WERI-Rb-1 (cell line): ENCODE data around the gene MBTPS1.

Source experiments
- DNase-seq: peaks from one replicate; pipeline ENCODE4 v3.0.0-alpha.2; 2020
- H3K27ac ChIP-seq: fragments of 250-450 bp; sonication (Bioruptor Pico); 2 replicates; pipeline ENCODE4 v1.5.1; 2020; ENCODE audit warnings: mild to moderate bottlenecking, moderate library complexity
- H3K27me3 ChIP-seq: fragments of 250-450 bp; sonication (Bioruptor Pico); 2 replicates; pipeline ENCODE4 v1.5.1; 2021; ENCODE audit warnings: mild to moderate bottlenecking, low read depth, moderate library complexity; ENCODE audit not compliant: insufficient read depth, severe bottlenecking
- H3K36me3 ChIP-seq: fragments of 250-450 bp; sonication (Bioruptor Pico); 2 replicates; pipeline ENCODE4 v1.5.1; 2020; ENCODE audit warnings: mild to moderate bottlenecking, moderate library complexity
- H3K4me3 ChIP-seq: 2 replicates; pipeline ENCODE4 v1.5.1; 2011; ENCODE audit warnings: low read depth, mild to moderate bottlenecking, control low read depth, low read length
- H3K9me3 ChIP-seq: fragments of 250-450 bp; sonication (Bioruptor Pico); 2 replicates; pipeline ENCODE4 v1.5.1; 2021; ENCODE audit warnings: mild to moderate bottlenecking, moderate library complexity; ENCODE audit not compliant: severe bottlenecking
- CTCF ChIP-seq: IDR thresholded peaks from 2 replicates; pipeline ENCODE4 v1.5.1; 2011; ENCODE audit warnings: low read depth, mild to moderate bottlenecking, control low read depth, inconsistent platforms, low read length

Gene MBTPS1

GRCh38 chr16:84041881-84042280, 74.9 kb downstream of the MBTPS1 start:
- no peaks in the 10 kb centered on the region for H3K36me3 ChIP-seq
- H3K27me3 ChIP-seq, result no peaks in the 10 kb centered on the region
- no peak overlapping the region for H3K4me3 ChIP-seq
- no peak for TF ChIP-seq CTCF
- H3K27ac ChIP-seq, result no peak overlapping the region
- no peaks in the 10 kb centered on the region for H3K9me3 ChIP-seq
- no peak for DNase-seq

GRCh38 chr16:84040823-84041820, 75.6 kb downstream of the MBTPS1 start:
- no peaks in the 10 kb centered on the region for H3K9me3 ChIP-seq
- no peak for TF ChIP-seq CTCF
- no peaks in the 10 kb centered on the region for H3K36me3 ChIP-seq
- H3K27me3 ChIP-seq, result no peaks in the 10 kb centered on the region
- no peak overlapping the region for H3K4me3 ChIP-seq
- DNase-seq, result no peak
- no peak overlapping the region for H3K27ac ChIP-seq

- no peak overlapping the region for H3K27ac ChIP-seq
- no peak overlapping the region for H3K4me3 ChIP-seq
- H3K27me3 ChIP-seq, result no peaks in the 10 kb centered on the region
- H3K36me3 ChIP-seq, result no peaks in the 10 kb centered on the region
- H3K9me3 ChIP-seq, result no peaks in the 10 kb centered on the region
- no peak for TF ChIP-seq CTCF
- no peak for DNase-seq
These were observed 76.4 kb downstream of the MBTPS1 start for GRCh38 chr16:84040226-84040822.

GRCh38 chr16:84039696-84040095, 77.0 kb downstream of the MBTPS1 start:
- no peak for DNase-seq
- no peaks in the 10 kb centered on the region for H3K27me3 ChIP-seq
- no peak for TF ChIP-seq CTCF
- H3K36me3 ChIP-seq, result no peaks in the 10 kb centered on the region
- H3K9me3 ChIP-seq, result no peaks in the 10 kb centered on the region
- no peak overlapping the region for H3K27ac ChIP-seq
- H3K4me3 ChIP-seq, result no peak overlapping the region

GRCh38 chr16:84038469-84038868, 78.3 kb downstream of the MBTPS1 start:
- H3K27ac ChIP-seq, result no peak overlapping the region
- no peaks in the 10 kb centered on the region for H3K9me3 ChIP-seq
- no peak for TF ChIP-seq CTCF
- no peaks in the 10 kb centered on the region for H3K36me3 ChIP-seq
- DNase-seq, result no peak
- H3K4me3 ChIP-seq, result no peak overlapping the region
- H3K27me3 ChIP-seq, result no peaks in the 10 kb centered on the region
